Stomach smooth muscle (tissue), 2 donors: ENCODE data around the gene GLT8D1.
A peak's percentile ranks its signal among the peaks of the same experiment; 100 is the strongest.

Experiments used
- H3K27ac ChIP-seq: one replicate; pipeline ENCODE4 v1.7.0; 2013; ENCODE audit warnings: mild to moderate bottlenecking, low read length, inconsistent platforms
- H3K27me3 ChIP-seq, 2 donors: one replicate each; pipeline ENCODE4 v1.7.0; 2013; ENCODE audit warnings: low read length in 2 of 2; ENCODE audit not compliant: insufficient read depth in 2 of 2, control insufficient read depth in 1 of 2
- H3K36me3 ChIP-seq, 2 donors: one replicate each; pipeline ENCODE4 v1.7.0; 2013; ENCODE audit warnings: low read length in 2 of 2; ENCODE audit not compliant: control insufficient read depth in 2 of 2, insufficient read depth in 2 of 2
- H3K4me1 ChIP-seq: one replicate; pipeline ENCODE4 v1.7.0; 2013; ENCODE audit warnings: low read length; ENCODE audit not compliant: control insufficient read depth, insufficient read depth
- H3K4me3 ChIP-seq, 2 donors: one replicate each; pipeline ENCODE4 v1.7.0; 2013; ENCODE audit warnings: low read length in 2 of 2
- H3K9ac ChIP-seq, 2 donors: one replicate each; pipeline ENCODE4 v1.7.0; 2013; ENCODE audit warnings: low read length in 2 of 2, mild to moderate bottlenecking in 1 of 2
- H3K9me3 ChIP-seq, 2 donors: one replicate each; pipeline ENCODE4 v1.7.0; 2013; ENCODE audit warnings: low read length in 2 of 2; ENCODE audit not compliant: control insufficient read depth in 2 of 2
- donor health status: healthy.
- donor health status: Pancreatic carcinoma.

Gene GLT8D1

DNA sequence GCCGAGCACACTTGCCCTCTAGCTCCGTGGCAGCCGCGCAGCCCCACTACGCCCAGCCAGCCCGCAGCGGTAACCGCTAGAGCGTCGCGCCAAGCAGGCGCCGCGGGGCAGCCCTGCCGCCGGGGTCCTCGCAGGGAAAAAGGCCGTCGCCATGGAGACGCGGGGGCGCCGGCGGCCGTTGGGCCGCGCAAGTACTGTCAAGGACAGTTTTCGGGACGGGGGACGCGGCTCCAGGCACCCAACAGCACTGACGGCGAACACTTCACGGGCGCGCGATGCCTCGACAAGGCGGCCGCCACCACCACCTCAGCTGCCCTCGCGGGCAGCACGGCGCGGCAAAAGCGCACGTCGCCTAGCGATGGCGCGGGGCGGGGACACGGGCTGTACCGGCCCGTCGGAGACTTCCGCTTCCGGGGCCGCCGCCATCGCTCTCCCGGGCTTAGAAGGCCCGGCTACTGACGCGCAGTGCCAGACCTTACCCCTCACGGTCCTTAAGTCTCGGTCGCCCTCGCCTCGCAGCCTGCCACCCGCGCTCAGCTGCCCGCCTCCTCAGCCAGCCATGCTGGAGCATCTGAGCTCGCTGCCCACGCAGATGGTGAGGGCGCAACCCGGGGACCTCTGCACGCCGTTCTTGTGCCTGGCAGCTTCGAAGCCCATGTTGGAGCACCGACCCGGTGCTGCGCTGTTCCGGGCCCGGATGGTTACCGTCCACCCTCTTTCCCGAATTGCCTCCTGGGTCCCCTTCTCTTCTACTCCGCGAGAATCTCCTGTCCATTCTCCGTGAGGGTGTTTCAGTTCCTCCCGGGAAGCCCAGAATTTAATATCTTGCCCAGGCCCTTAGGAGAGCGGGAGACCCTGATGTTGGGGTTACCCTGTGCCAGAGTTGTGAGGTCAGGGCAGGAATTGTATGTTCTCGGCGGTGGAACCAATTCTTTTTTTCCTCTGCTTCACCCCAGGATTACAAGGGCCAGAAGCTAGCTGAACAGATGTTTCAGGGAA is at the start of gene GLT8D1, which contains the start of gene SPCS1:
GLT8D1 (minus strand) TSS at position 104 of the 999 bp plus-strand sequence. CDS start 5,331 bp downstream, outside the sequence.
SPCS1 (plus strand) TSS at position 419 of the 999 bp plus-strand sequence; CDS start at position 560, 141 bp downstream.
- Histone ChIP-seq H3K27me3 (no peaks in the 10 kb centered on the region), H3K4me3 (peak within 1 kb of the TSS; percentile 99), H3K9me3 (no peaks in the 10 kb centered on the region), H3K4me1 (peaks cover 30% of the 10 kb centered on the region), H3K9ac (peak within 1 kb of the TSS; percentile 97 to 99), H3K27ac (peak within 1 kb of the TSS; percentile 73), H3K36me3 (peaks cover 7 to 10% of the 10 kb centered on the region in 2 donors)

- no peaks in the 10 kb centered on the region for H3K27me3 ChIP-seq
- H3K9me3 ChIP-seq: no peaks in the 10 kb centered on the region
- H3K4me1 ChIP-seq: no peaks in the 10 kb centered on the region
- no peak overlapping the region for H3K9ac ChIP-seq
- H3K4me3 ChIP-seq: no peak overlapping the region
- H3K27ac ChIP-seq: no peak overlapping the region
- peaks cover 31 to 37% of the 10 kb centered on the region in 2 donors for H3K36me3 ChIP-seq
Measured at GRCh38 chr3:52754373-52754772, 48.8 kb upstream of the GLT8D1 start.

- Histone ChIP-seq H3K9me3 (no peaks in the 10 kb centered on the region), H3K4me3 (no peak overlapping the region), H3K4me1 (no peaks in the 10 kb centered on the region), H3K36me3 (peaks cover 36 to 39% of the 10 kb centered on the region in 2 donors), H3K27me3 (no peaks in the 10 kb centered on the region), H3K9ac (no peak overlapping the region), H3K27ac (no peak overlapping the region)
Measured at GRCh38 chr3:52752045-52752660, 46.6 kb upstream of the GLT8D1 start.

- H3K4me1 ChIP-seq: no peaks in the 10 kb centered on the region
- H3K9ac ChIP-seq: no peak overlapping the region
- peaks cover 44% of the 10 kb centered on the region in 2 donors for H3K36me3 ChIP-seq
- no peak overlapping the region for H3K27ac ChIP-seq
- H3K4me3 ChIP-seq: no peak overlapping the region
- H3K9me3 ChIP-seq: no peaks in the 10 kb centered on the region
- H3K27me3 ChIP-seq: no peaks in the 10 kb centered on the region
Measured at GRCh38 chr3:52743721-52744120, 38.1 kb upstream of the GLT8D1 start.

GRCh38 chr3:52743152-52743551 is 37.6 kb upstream of the GLT8D1 start:
- Histone ChIP-seq H3K27ac (no peak overlapping the region), H3K36me3 (peaks cover 39% of the 10 kb centered on the region in 2 donors), H3K9ac (no peak overlapping the region), H3K9me3 (no peaks in the 10 kb centered on the region), H3K27me3 (no peaks in the 10 kb centered on the region), H3K4me1 (no peaks in the 10 kb centered on the region), H3K4me3 (no peak overlapping the region)

- H3K36me3 ChIP-seq: peaks cover 38 to 39% of the 10 kb centered on the region in 2 donors
- H3K4me3 ChIP-seq: no peak overlapping the region
- H3K9me3 ChIP-seq: no peaks in the 10 kb centered on the region
- no peak overlapping the region for H3K27ac ChIP-seq
- no peaks in the 10 kb centered on the region for H3K4me1 ChIP-seq
- no peak overlapping the region for H3K9ac ChIP-seq
- no peaks in the 10 kb centered on the region for H3K27me3 ChIP-seq
Measured at GRCh38 chr3:52742418-52743041, 36.9 kb upstream of the GLT8D1 start.

DNA sequence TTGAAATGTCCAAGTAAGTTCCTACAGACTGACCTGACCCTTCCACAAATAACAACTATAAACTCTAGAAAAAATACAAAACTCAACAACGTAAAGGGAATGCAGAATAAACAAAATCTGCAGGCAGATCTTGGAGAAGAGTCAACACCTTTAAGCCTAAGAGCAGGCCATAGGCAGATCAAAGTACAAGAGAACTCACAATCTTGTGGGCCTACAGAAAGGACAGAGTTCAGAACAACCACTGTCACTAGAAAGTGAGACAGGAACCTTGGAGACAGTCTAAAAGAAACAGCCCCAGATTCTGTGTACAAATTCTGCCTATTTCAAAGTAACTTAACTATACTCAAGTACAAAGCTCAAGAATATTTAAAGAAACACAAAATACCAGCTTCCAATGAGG is 34.1 kb upstream of the GLT8D1 start:
- H3K9ac ChIP-seq: no peak overlapping the region
- H3K27ac ChIP-seq: no peak overlapping the region
- no peaks in the 10 kb centered on the region for H3K4me1 ChIP-seq
- H3K9me3 ChIP-seq: no peaks in the 10 kb centered on the region
- no peak overlapping the region for H3K4me3 ChIP-seq
- H3K36me3 ChIP-seq: peaks cover 24 to 26% of the 10 kb centered on the region in 2 donors
- no peaks in the 10 kb centered on the region for H3K27me3 ChIP-seq

- Histone ChIP-seq H3K27me3 (no peaks in the 10 kb centered on the region), H3K4me3 (no peak overlapping the region), H3K9me3 (no peaks in the 10 kb centered on the region), H3K36me3 (peaks cover 6 to 21% of the 10 kb centered on the region in 2 donors), H3K4me1 (no peaks in the 10 kb centered on the region), H3K9ac (no peak overlapping the region), H3K27ac (no peak overlapping the region)
Measured at GRCh38 chr3:52733256-52733891, 27.8 kb upstream of the GLT8D1 start.

GRCh38 chr3:52731590-52731989 is 26.0 kb upstream of the GLT8D1 start:
- Histone ChIP-seq H3K9me3 (no peaks in the 10 kb centered on the region), H3K36me3 (peaks cover 6 to 21% of the 10 kb centered on the region in 2 donors), H3K27me3 (no peaks in the 10 kb centered on the region), H3K9ac (no peak overlapping the region), H3K27ac (no peak overlapping the region), H3K4me3 (no peak overlapping the region), H3K4me1 (no peaks in the 10 kb centered on the region)

DNA sequence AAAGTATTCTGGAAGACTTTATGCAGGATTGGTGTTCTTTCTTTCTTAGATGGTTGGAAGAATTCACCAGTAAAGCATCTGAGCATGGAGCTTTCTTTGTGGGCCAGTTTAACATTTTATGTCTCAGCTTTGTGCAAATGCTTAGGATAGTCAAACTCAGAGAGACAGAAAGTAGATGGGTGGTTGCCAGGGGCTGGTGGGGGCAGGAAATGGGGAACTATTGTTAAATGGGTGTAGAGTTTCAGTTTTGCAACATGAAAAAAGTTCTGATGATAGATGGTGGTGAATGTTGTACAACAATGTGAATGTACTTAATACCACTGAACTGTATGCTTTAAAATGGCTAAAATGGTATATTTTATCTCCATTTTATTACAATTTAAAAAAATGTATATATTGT is 25.1 kb upstream of the GLT8D1 start:
- no peak overlapping the region for H3K9ac ChIP-seq
- peaks cover 6 to 20% of the 10 kb centered on the region in 2 donors for H3K36me3 ChIP-seq
- H3K4me3 ChIP-seq: no peak overlapping the region
- H3K4me1 ChIP-seq: no peaks in the 10 kb centered on the region
- H3K9me3 ChIP-seq: no peaks in the 10 kb centered on the region
- no peaks in the 10 kb centered on the region for H3K27me3 ChIP-seq
- no peak overlapping the region for H3K27ac ChIP-seq
